HG03460 (cell line): Measurements from ENCODE around the gene PPFIA1.

Source experiments
- ATAC-seq: cut with Tn5 transposase; IDR thresholded peaks from one replicate; pipeline ENCODE4 v1.9.1; 2021; ENCODE audit not compliant: unreplicated experiment

PPFIA1 gene

DNA sequence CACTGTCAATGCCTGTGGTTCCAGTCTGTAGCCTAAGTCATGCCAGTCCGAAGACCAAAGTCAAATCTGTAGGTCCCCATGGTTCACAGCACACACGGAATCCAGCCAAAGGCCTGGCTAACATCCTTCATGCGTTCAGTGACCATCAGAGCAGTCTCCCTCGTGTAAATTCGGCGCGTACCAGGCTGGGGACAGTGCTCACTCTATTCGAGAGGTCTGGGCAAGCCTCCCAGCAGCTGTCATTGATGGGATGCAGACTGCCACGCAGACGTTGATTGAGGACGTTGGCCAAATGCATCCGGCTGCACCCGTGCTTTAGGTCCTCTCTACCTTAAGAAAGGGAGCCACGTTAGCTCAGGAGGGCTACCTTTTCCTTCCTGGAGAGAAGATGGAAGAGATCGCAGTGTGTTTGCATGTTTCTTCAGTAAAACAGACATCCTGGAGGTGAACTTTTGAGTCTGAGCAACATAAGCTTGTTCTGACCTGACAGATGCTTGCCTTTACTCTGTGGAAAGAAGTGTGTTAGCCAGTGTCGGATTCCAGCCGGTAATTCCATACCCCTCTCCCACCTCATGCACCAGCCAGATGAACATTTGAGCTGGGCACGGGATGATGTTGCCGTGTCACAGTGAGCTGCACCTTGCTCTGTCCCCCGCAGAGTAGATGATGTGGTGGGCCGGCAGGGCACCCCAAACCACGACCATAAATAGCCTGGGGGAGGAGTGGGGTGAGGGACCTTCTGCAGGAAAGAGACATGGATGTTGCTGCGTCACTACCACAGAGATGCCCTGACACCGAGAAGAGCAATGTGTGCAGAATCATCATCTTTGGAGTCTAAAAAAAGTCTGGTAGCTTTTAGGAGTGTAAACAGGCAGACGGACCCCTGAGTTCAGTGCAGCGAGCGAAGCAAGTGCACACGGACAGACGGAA is 140.1 kb downstream of the PPFIA1 start:
- ATAC-seq = no peak

GRCh38 chr11:70411713-70412452 is 141.4 kb downstream of the PPFIA1 start:
- ATAC-seq = no peak

DNA sequence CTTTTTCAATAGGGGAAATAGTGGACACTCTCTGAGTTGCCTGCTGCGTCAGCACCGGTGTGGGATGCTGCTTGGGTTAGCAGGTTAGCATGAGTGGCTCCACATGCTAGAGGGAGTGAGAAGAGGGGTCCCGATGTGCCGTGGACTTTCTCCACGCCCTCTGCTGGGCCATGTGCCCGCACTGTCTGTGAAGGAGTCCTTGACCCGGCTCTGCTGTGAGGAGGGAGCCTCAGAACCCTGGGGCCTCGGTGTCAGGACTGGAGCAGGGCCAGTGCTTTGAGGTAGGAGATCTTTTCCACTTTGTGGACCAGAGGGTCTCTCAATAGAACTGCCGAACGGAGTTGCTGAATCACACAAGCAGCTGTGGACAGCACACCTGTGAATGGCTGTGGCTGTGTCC is 142.7 kb downstream of the PPFIA1 start:
- ATAC-seq = no peak

GRCh38 chr11:70414341-70415100 is 144.0 kb downstream of the PPFIA1 start:
- no peak for ATAC-seq

DNA sequence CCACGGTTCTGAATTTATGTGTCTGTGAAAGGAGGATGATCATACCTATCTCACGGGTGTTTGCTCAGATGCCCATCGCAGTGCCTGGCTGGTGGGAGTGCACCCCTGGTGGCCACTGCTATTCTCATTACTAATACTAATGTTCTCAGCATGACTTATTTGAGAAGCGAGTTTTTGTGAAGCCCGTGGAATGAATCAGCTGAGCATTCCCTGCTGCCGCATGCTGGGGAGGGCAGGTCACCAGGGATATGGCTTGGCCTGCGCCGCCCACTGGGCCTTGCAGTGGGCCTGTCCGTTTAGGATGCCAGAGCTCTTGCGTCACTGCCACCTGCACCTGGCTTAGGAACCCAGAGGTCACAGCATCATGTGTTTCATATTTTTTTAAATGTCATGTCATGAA is 144.7 kb downstream of the PPFIA1 start:
- no peak for ATAC-seq

- ATAC-seq = no peak
Measured at GRCh38 chr11:70415642-70416395, 145.3 kb downstream of the PPFIA1 start.

DNA sequence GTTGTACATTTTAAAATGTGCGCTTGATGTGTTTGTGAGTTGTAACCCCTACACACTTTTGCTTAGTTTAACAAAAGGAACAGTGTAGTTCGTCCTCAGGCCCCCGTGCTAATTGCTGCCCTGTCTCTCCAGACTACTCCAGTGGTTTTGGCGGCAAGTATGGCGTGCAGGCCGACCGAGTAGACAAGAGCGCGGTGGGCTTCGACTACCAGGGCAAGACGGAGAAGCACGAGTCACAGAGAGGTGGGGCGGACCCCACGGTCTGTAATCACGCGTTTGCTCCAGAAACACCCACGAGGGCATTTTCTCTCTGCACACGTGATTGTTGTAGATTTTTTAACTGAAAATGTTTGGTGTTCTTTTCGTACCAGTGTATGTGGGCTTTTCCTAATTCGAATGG is 146.4 kb downstream of the PPFIA1 start:
- ATAC-seq = no peak

- ATAC-seq = no peak
Measured at GRCh38 chr11:70418130-70418529, 147.6 kb downstream of the PPFIA1 start.

- ATAC-seq = no peak
Measured at GRCh38 chr11:70419307-70420007, 149.0 kb downstream of the PPFIA1 start.

DNA sequence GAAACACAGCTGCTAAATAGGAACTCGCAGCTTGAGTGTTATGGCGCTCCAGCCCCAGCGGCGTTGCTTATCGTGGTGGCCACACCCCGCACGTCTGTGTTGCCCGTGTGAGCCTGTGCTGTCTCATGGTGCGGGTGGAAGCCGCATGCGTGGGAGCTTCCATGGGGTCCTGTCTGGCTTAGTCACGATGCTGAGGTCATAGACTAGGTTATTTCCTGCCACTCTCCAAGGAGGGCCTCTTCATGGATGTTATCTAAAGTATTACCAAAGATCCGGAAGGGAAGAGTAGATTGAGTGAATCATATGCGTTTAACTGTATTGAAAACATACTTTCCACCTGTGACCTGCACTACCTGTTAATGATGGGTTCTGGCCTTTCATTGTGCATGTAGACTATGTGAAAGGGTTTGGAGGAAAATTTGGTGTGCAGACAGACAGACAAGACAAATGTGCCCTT is 149.5 kb downstream of the PPFIA1 start:
- ATAC-seq = no peak

DNA sequence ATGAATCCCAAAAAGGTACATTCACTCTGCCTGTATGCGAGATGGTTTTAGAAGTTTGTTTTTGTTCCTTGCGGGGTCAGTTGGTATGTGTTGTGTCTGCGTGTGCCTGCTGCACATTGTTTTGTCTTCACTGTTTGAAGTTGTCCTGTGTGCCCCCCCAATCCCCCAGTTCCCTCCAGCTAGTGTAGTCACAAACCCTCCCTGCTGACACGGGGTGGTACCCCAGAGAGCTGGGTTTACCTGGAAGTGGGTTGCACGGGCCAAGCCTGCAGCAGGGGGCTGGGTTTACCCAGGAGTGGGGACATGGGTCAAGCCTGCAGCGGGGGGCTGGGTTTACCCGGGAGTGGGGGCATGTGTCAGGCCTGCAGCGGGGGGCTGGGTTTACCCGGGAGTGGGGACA is 150.0 kb downstream of the PPFIA1 start:
- ATAC-seq = no peak

DNA sequence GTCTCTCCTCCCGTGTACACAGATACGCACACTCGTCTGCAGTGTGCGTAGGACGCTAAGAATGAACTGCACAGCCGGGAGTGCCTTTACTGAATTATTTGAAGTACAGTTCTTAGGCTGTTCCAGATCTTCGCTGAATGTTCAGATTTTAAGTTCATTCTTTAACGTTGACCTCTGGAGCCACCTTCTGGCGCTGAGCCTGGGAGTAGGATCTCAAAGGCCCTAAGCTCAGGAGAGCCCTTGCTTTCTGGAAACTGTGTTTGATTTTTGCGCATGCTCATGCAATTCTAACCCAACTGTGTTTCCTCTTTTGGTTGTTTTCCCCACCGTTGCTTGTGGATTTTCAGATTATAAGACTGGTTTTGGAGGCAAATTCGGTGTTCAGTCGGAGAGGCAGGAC is 150.6 kb downstream of the PPFIA1 start:
- no peak for ATAC-seq

GRCh38 chr11:70422692-70423522 is 152.4 kb downstream of the PPFIA1 start:
- ATAC-seq = no peak

DNA sequence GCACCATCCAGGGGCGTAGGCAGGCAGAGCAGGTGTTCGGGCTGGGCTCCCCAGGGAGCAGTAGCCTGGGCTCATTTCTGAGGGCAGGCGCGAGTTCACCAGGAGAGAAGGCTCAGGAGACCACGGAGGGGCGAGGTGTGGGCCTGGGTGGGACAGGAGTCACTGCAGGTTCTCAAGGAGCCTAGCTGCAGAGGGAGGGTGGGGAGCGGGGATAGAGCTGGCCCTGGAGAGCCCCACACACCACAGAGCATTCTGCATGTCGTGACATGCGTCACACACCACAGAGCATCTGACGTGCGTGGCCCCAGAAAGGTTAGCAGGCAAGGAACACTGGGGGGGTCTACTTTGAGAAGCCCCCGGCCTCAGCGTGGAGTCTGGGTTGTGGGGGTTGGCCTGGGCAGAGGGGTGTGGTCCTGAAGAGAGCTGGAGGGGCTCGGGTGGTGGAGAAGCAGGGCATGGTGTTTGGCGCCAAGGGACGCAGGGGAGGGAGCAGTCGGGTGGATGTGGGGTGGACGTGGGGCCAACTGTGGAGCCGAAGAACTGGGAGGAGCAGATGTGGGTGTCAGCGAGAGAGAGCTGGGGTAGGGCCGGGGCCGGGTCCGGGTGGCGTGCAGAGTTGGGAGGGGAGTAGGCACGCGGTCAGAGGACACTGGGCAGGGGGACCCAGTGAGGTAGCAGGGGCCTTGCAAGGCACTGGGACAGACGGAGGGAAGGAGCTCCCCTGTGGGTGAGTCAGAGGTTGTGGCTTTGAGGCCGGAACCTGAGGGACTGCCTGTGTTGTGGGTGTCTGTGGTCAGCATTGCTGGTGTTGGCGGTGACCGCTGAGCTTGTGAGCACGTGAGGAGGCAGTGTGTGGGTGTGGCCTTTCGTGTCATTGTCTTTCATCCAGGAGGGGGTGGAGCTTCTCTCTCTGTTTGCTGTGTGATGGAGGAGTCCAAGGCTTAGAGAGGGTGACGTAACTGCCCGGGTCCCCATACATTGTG is 153.3 kb downstream of the PPFIA1 start:
- no peak for ATAC-seq

DNA sequence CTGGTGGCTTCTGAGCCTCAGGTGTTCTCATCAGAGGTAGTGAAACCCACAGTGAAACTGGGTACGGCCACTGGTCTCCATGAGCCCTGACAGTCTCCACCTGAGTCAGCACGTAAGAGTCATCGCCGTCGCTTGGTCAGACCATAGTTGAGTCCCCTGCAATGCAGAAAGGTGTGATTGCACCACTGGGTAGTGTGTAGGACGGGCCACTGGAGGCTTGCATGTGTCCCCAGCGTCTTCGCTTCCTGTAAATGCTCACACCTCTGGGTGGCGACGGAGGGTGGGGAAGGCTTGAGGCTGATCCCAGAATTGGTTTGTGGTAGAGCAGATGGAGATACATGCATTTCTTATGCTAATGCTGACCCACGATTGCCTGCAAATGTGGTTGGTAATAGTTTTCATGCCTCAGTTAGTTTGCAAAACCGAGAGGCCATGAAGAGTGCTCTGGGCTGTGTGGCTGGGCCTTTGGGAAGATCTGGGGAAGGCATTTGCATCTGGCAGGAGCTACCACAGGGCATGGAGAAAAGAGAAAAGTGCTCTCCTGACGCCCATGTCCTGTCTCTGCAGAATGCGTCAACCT is 154.4 kb downstream of the PPFIA1 start:
- ATAC-seq = no peak

- ATAC-seq = no peak
Measured at GRCh38 chr11:70427436-70427835, 156.9 kb downstream of the PPFIA1 start.

- no peak for ATAC-seq
Measured at GRCh38 chr11:70428701-70429427, 158.4 kb downstream of the PPFIA1 start.
